Activated CD4-positive, alpha-beta T cell treated with anti-CD3 and anti-CD28 coated beads for 24 hours (primary cell): ENCODE results near the gene AFF2.

ENCODE experiments used
- DNase-seq, 2 donors: peaks; one replicate each; pipeline ENCODE4 v3.0.0-alpha.2; 2020; ENCODE audit warnings: low read depth in 2 of 2

AFF2 gene

GRCh38 chrX:149010013-149010852 lies 509.8 kb downstream of the AFF2 start:
- no peak for DNase-seq

- DNase-seq = no peak
These were observed 510.4 kb downstream of the AFF2 start for GRCh38 chrX:149010853-149011224.

GRCh38 chrX:149013081-149013480 lies 512.7 kb downstream of the AFF2 start:
- DNase-seq = no peak

- no peak for DNase-seq
These were observed 520.7 kb downstream of the AFF2 start for GRCh38 chrX:149021159-149021558.

- DNase-seq = no peak
These were observed 522.1 kb downstream of the AFF2 start for GRCh38 chrX:149022485-149022884.

- DNase-seq = no peak
These were observed 532.0 kb downstream of the AFF2 start for GRCh38 chrX:149032449-149032848.

GRCh38 chrX:149036086-149036485 lies 535.7 kb downstream of the AFF2 start:
- DNase-seq = no peak

- DNase-seq = no peak
These were observed 537.0 kb downstream of the AFF2 start for GRCh38 chrX:149037281-149037870.

- DNase-seq = no peak
These were observed 538.6 kb downstream of the AFF2 start for GRCh38 chrX:149039057-149039456.

GRCh38 chrX:149040873-149041535 lies 540.6 kb downstream of the AFF2 start:
- DNase-seq = no peak

GRCh38 chrX:149043401-149043800 lies 543.0 kb downstream of the AFF2 start:
- no peak for DNase-seq

- no peak for DNase-seq
These were observed 544.1 kb downstream of the AFF2 start for GRCh38 chrX:149044471-149044870.

GRCh38 chrX:149045645-149046210 lies 545.3 kb downstream of the AFF2 start:
- DNase-seq = no peak
